Right lobe of liver (tissue), 4 donors: ENCODE data around the gene CIC.

Experiments
- POLR2A ChIP-seq: fragments of 450-650 bp; IDR thresholded peaks from one replicate; pipeline ENCODE4 v1.6.1; 2017; ENCODE audit warnings: antibody characterized with exemption, mild to moderate bottlenecking
- TF ChIP-seq, protein P1 (sequence below), 4 donors: fragments of 200-600 bp in 3 of 4; fragments of 450-650 bp in 1 of 4; IDR thresholded peaks; one replicate each; pipeline versions ENCODE4 v1.5.1 to v1.8.0; 2016 to 2022; ENCODE audit warnings: antibody characterized with exemption in 4 of 4, mild to moderate bottlenecking in 2 of 4
- donor health status: DM: no; HTN: no; CAD: no.
- donor health status: DM: no; HTN: no; CAD: no.
- donor health status: DM: no; HTN: yes; CAD: no.

DNA sequence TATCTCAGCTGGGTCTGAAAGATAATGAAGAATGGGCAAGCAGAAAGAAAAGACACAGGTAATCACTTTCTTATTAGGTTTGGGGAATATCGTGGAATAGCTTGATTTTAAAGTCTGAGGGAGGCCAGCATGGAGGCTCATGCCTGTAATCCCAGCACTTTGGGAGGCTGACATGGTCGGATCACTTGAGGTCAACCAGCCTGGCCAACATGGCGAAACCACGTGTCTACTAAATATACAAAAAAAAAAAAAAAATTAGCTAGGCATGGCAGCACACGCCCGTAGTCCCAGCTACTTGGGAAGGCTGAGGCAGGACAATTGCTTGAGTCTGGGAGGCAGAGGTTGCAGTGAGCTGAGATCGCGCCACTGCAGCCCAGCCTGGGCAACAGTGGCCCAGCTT lies 34.8 kb downstream of the CIC start:
- TF ChIP-seq POLR2A, result no peak
- TF ChIP-seq, protein P1, sequence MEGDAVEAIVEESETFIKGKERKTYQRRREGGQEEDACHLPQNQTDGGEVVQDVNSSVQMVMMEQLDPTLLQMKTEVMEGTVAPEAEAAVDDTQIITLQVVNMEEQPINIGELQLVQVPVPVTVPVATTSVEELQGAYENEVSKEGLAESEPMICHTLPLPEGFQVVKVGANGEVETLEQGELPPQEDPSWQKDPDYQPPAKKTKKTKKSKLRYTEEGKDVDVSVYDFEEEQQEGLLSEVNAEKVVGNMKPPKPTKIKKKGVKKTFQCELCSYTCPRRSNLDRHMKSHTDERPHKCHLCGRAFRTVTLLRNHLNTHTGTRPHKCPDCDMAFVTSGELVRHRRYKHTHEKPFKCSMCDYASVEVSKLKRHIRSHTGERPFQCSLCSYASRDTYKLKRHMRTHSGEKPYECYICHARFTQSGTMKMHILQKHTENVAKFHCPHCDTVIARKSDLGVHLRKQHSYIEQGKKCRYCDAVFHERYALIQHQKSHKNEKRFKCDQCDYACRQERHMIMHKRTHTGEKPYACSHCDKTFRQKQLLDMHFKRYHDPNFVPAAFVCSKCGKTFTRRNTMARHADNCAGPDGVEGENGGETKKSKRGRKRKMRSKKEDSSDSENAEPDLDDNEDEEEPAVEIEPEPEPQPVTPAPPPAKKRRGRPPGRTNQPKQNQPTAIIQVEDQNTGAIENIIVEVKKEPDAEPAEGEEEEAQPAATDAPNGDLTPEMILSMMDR (IDR thresholded peaks at IDR 0.05), result no peak
